Peyer's patch (tissue), 4 donors: ENCODE results near the gene CPED1. TPM values are rescaled to one million over a fixed set of nuclear protein-coding genes. Genes with fewer than 3 reads are reported as not detected.

Experiments used
- DNase-seq, 3 donors: peaks; one replicate each; pipeline ENCODE4 v3.0.0-alpha.2; 2017 to 2019
- H3K27ac ChIP-seq, 4 donors: fragments of 200-600 bp; sonication (generic); one replicate each; pipeline ENCODE4 v1.5.1; 2016 to 2019
- H3K27me3 ChIP-seq, 2 donors: fragments of 200-600 bp; sonication (generic); one replicate each; pipeline ENCODE4 v1.5.1; 2019
- H3K36me3 ChIP-seq, 3 donors: fragments of 200-600 bp; sonication (generic); one replicate each; pipeline ENCODE4 v1.5.1; 2016 to 2019
- H3K4me1 ChIP-seq, 4 donors: fragments of 200-600 bp; sonication (generic); one replicate each; pipeline ENCODE4 v1.5.1; 2016 to 2019
- H3K4me3 ChIP-seq, 4 donors: fragments of 200-600 bp; sonication (generic); 1 replicate in 3 of 4; 2 replicates in 1 of 4; pipeline ENCODE4 v1.5.1; 2016 to 2019; ENCODE audit warnings: mild to moderate bottlenecking in 1 of 4
- H3K9me3 ChIP-seq, 4 donors: fragments of 200-600 bp; sonication (generic); one replicate each; pipeline ENCODE4 v1.5.1; 2016 to 2019; ENCODE audit warnings: mild to moderate bottlenecking in 1 of 4
- CTCF ChIP-seq, 6 experiments: fragments of 450-650 bp in 4 of 6; fragments of 200-600 bp in 2 of 6; sonication (generic) in 1 of 6; IDR thresholded peaks; one replicate each; pipeline ENCODE4 v1.5.1; 2017 to 2019; ENCODE audit warnings: antibody characterized with exemption in 6 of 6, mild to moderate bottlenecking in 3 of 6, moderate library complexity in 1 of 6
- POLR2A ChIP-seq, 2 donors: fragments of 450-650 bp; IDR thresholded peaks; one replicate each; pipeline ENCODE4 v1.5.1; 2017; ENCODE audit warnings: antibody characterized with exemption in 2 of 2, mild to moderate bottlenecking in 2 of 2, moderate library complexity in 2 of 2
- total RNA-seq, 4 donors: library from RNA; depleted of rRNA; stranded (reverse); fragments of >200 nt; gene quantifications; one replicate each; pipeline ENCODE4 v1.1.0, GENCODE V29; 2016

CPED1 gene
- total RNA-seq, 4 donors from 2014 or later: 4.4 to 50.3 (median 8.5) TPM

GRCh38 chr7:121166916-121167315, 178.4 kb downstream of the CPED1 start:
- Histone ChIP-seq H3K9me3 (no peaks in the 10 kb centered on the region), H3K4me1 (no peaks in the 10 kb centered on the region), H3K4me3 (no peak overlapping the region), H3K27ac (no peak overlapping the region), H3K36me3 (no peaks in the 10 kb centered on the region), H3K27me3 (no peaks in the 10 kb centered on the region)
- TF ChIP-seq CTCF (IDR thresholded peaks at IDR 0.05): no peak
- TF ChIP-seq POLR2A (IDR thresholded peaks at IDR 0.05): no peak
- no peak for DNase-seq

- Histone ChIP-seq H3K27ac (no peak overlapping the region), H3K27me3 (no peaks in the 10 kb centered on the region)
- DNase-seq: no peak
Observed at GRCh38 chr7:121167971-121168370, 179.5 kb downstream of the CPED1 start.

GRCh38 chr7:121169469-121169868, 181.0 kb downstream of the CPED1 start:
- no peaks in the 10 kb centered on the region for H3K4me1 ChIP-seq
- no peaks in the 10 kb centered on the region for H3K9me3 ChIP-seq
- TF ChIP-seq CTCF (IDR thresholded peaks at IDR 0.05): no peak
- TF ChIP-seq POLR2A (IDR thresholded peaks at IDR 0.05): no peak
- H3K27ac ChIP-seq: no peak overlapping the region
- no peak overlapping the region for H3K4me3 ChIP-seq
- DNase-seq: no peak
- no peaks in the 10 kb centered on the region for H3K27me3 ChIP-seq
- H3K36me3 ChIP-seq: no peaks in the 10 kb centered on the region

More at GRCh38 chr7:121167971-121168370, 179.5 kb downstream of the CPED1 start:
- Histone ChIP-seq H3K9me3 (no peaks in the 10 kb centered on the region), H3K4me1 (no peaks in the 10 kb centered on the region), H3K36me3 (no peaks in the 10 kb centered on the region), H3K4me3 (no peak overlapping the region)
- TF ChIP-seq CTCF (IDR thresholded peaks at IDR 0.05): no peak
- no peak for TF ChIP-seq POLR2A (IDR thresholded peaks at IDR 0.05)

- Histone ChIP-seq H3K4me3 (no peak overlapping the region), H3K36me3 (no peaks in the 10 kb centered on the region), H3K27ac (no peak overlapping the region), H3K27me3 (no peaks in the 10 kb centered on the region), H3K9me3 (no peaks in the 10 kb centered on the region), H3K4me1 (no peaks in the 10 kb centered on the region)
- TF ChIP-seq POLR2A (IDR thresholded peaks at IDR 0.05) (no peak), CTCF (IDR thresholded peaks at IDR 0.05) (no peak)
- no peak for DNase-seq
Observed at GRCh38 chr7:121172484-121172883, 184.0 kb downstream of the CPED1 start.

- Histone ChIP-seq H3K27ac (no peak overlapping the region), H3K27me3 (no peaks in the 10 kb centered on the region), H3K4me1 (peaks cover 0 to 8% (median 0%) of the 10 kb centered on the region in 4 donors), H3K9me3 (no peaks in the 10 kb centered on the region), H3K36me3 (no peaks in the 10 kb centered on the region), H3K4me3 (no peak overlapping the region)
- DNase-seq: no peak
- TF ChIP-seq POLR2A (IDR thresholded peaks at IDR 0.05): no peak
- no peak for TF ChIP-seq CTCF (IDR thresholded peaks at IDR 0.05)
Observed at GRCh38 chr7:121175826-121176225, 187.3 kb downstream of the CPED1 start.

GRCh38 chr7:121178452-121178851, 189.9 kb downstream of the CPED1 start:
- no peak for DNase-seq
- no peaks in the 10 kb centered on the region for H3K36me3 ChIP-seq
- H3K9me3 ChIP-seq: no peaks in the 10 kb centered on the region
- H3K4me3 ChIP-seq: no peak overlapping the region
- H3K27me3 ChIP-seq: no peaks in the 10 kb centered on the region
- peak overlapping the region in 1 of 4 donors; percentile 46 for H3K27ac ChIP-seq
- peaks cover 0 to 8% (median 0%) of the 10 kb centered on the region in 4 donors for H3K4me1 ChIP-seq
- TF ChIP-seq POLR2A (IDR thresholded peaks at IDR 0.05): no peak
- TF ChIP-seq CTCF (IDR thresholded peaks at IDR 0.05): no peak
